ENCODE measurements around the gene CD68. TPM values are rescaled to one million over a fixed set of nuclear protein-coding genes. Genes with fewer than 3 reads are reported as not detected.

Gene CD68
- total RNA-seq, 1 experiment from 2014 or later: 51.6 TPM

DNA sequence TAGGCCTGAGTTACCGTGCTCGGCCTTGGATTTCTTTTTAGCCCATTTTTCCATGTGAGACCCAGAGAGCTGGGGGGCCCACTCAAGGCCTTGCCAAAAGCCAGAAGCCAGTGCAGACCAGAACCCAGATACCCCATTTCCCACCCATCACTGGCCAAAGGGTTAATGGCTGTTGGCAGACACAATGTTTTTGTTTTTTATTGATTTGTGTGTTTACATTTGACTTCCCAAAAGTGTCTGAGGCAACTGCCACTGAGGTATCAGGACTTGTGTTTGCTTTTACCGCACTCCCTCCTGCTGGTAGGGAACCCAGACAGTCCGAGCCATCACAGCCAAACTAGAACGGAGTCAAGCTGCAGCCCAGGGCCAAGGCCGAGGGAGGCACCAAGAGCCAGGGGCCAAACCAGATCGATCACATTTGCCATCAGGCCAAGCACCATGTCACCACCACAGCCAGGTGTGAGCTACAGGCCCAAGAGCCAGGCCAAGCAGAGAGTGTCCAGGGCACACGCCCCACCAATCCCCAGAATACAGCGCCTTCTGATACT is 38.3 kb upstream of the CD68 start:
- no TSS peak for BruUV-seq (replicated peaks)
- POLR2A ChIA-PET: no interaction called here
- Histone ChIP-seq H3K27ac (ENCODE audit: low read length) (no peak overlapping the region), H3K4me1 (ENCODE audit: control insufficient read depth, insufficient read depth, low read length) (no peaks in the 10 kb centered on the region), H3K4me3 (ENCODE audit: low read depth in 2 of 2, low read length in 2 of 2) (no peak overlapping the region), H3K36me3 (ENCODE audit: control insufficient read depth, insufficient read depth, low read length) (no peaks in the 10 kb centered on the region), H3K27me3 (ENCODE audit: control insufficient read depth, insufficient read depth, low read length) (no peaks in the 10 kb centered on the region), H3K9me3 (ENCODE audit: control insufficient read depth, insufficient read depth, low read depth, low read length) (no peaks in the 10 kb centered on the region)
- intact Hi-C loops (cut with micrococcal nuclease; ENCODE audit: unreplicated experiment): no loop called here
- CTCF ChIA-PET: no interaction called here
- in situ Hi-C loops (cut with HindIII; ENCODE audit: low pct_unique_long_range_greater_than_20kb, low sequenced_read_pairs): no loop called here
- no peak for ATAC-seq
- DNase-seq (ENCODE audit: low read depth, low spot score): no peak
- no peak for TF ChIP-seq TCF7L2 (IDR thresholded peaks at IDR 0.05; ENCODE audit: low read depth, low read length)
- TF ChIP-seq, protein P1, sequence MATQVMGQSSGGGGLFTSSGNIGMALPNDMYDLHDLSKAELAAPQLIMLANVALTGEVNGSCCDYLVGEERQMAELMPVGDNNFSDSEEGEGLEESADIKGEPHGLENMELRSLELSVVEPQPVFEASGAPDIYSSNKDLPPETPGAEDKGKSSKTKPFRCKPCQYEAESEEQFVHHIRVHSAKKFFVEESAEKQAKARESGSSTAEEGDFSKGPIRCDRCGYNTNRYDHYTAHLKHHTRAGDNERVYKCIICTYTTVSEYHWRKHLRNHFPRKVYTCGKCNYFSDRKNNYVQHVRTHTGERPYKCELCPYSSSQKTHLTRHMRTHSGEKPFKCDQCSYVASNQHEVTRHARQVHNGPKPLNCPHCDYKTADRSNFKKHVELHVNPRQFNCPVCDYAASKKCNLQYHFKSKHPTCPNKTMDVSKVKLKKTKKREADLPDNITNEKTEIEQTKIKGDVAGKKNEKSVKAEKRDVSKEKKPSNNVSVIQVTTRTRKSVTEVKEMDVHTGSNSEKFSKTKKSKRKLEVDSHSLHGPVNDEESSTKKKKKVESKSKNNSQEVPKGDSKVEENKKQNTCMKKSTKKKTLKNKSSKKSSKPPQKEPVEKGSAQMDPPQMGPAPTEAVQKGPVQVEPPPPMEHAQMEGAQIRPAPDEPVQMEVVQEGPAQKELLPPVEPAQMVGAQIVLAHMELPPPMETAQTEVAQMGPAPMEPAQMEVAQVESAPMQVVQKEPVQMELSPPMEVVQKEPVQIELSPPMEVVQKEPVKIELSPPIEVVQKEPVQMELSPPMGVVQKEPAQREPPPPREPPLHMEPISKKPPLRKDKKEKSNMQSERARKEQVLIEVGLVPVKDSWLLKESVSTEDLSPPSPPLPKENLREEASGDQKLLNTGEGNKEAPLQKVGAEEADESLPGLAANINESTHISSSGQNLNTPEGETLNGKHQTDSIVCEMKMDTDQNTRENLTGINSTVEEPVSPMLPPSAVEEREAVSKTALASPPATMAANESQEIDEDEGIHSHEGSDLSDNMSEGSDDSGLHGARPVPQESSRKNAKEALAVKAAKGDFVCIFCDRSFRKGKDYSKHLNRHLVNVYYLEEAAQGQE (IDR thresholded peaks at IDR 0.05; ENCODE audit: insufficient read depth in 1 of 2, low read depth in 2 of 2, low read length in 1 of 2): no peak

DNA sequence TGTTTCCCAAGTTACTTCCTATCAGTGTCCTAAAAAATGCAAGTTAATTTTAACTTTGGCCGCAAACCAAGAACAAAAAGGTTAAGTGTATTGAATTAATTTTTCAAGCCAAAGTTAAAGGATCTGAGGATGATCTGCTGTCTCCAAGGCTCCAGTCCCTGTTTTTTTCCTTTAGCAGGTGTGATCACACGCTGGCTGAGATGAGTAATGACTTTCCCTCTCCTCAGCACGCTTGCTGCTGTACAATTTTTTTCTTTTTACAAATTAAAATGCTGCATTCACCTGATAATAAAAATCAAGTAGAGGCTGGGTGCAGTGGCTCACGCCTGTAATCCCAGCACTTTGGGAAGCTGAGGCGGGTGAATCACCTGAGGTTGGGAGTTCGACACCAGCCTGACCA is 34.5 kb upstream of the CD68 start:
- TF ChIP-seq, protein P2, sequence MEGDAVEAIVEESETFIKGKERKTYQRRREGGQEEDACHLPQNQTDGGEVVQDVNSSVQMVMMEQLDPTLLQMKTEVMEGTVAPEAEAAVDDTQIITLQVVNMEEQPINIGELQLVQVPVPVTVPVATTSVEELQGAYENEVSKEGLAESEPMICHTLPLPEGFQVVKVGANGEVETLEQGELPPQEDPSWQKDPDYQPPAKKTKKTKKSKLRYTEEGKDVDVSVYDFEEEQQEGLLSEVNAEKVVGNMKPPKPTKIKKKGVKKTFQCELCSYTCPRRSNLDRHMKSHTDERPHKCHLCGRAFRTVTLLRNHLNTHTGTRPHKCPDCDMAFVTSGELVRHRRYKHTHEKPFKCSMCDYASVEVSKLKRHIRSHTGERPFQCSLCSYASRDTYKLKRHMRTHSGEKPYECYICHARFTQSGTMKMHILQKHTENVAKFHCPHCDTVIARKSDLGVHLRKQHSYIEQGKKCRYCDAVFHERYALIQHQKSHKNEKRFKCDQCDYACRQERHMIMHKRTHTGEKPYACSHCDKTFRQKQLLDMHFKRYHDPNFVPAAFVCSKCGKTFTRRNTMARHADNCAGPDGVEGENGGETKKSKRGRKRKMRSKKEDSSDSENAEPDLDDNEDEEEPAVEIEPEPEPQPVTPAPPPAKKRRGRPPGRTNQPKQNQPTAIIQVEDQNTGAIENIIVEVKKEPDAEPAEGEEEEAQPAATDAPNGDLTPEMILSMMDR (IDR thresholded peaks at IDR 0.05): no peak
- TF ChIP-seq TCF7L2 (IDR thresholded peaks at IDR 0.05; ENCODE audit: low read depth, low read length): no peak
- no peak for TF ChIP-seq SIN3A (IDR thresholded peaks at IDR 0.05; ENCODE audit: borderline replicate concordance, insufficient read depth, low read depth, low read length)
- TF ChIP-seq POLR2AphosphoS5 (IDR thresholded peaks at IDR 0.05; ENCODE audit: low read depth, low read length): no peak
- TF ChIP-seq, protein P1 (IDR thresholded peaks at IDR 0.05; ENCODE audit: insufficient read depth in 1 of 2, low read depth in 2 of 2, low read length in 1 of 2): no peak
- no peak for DNase-seq (ENCODE audit: low read depth, low spot score)
- ChIA-PET CTCF (no interaction called here), POLR2A (no interaction called here)
- H3K27ac ChIP-seq (ENCODE audit: low read length): no peak overlapping the region
- BruUV-seq (replicated peaks): no TSS peak
- no peaks in the 10 kb centered on the region for H3K9me3 ChIP-seq (ENCODE audit: control insufficient read depth, insufficient read depth, low read depth, low read length)
- intact Hi-C loops (cut with micrococcal nuclease; ENCODE audit: unreplicated experiment): no loop called here
- H3K4me1 ChIP-seq (ENCODE audit: control insufficient read depth, insufficient read depth, low read length): peaks cover 5% of the 10 kb centered on the region; the same call in 1 of the 2 replicates
- in situ Hi-C loops (cut with HindIII; ENCODE audit: low pct_unique_long_range_greater_than_20kb, low sequenced_read_pairs): no loop called here
- no peaks in the 10 kb centered on the region for H3K27me3 ChIP-seq (ENCODE audit: control insufficient read depth, insufficient read depth, low read length)
- no peaks in the 10 kb centered on the region for H3K36me3 ChIP-seq (ENCODE audit: control insufficient read depth, insufficient read depth, low read length)
- no peak overlapping the region for H3K4me3 ChIP-seq (ENCODE audit: low read depth in 2 of 2, low read length in 2 of 2)
- no peak for ATAC-seq

Measured in Panc1 (cell line).